ENCODE measurements around the gene PPP2R2C.

- TF ChIP-seq CTCF (IDR thresholded peaks at IDR 0.05) (no peak), POLR2A (IDR thresholded peaks at IDR 0.05) (no peak)
Observed at GRCh38 chr4:6297266-6297815, 175.1 kb downstream of the PPP2R2C start.

Data from prostate gland (tissue), 2 donors.